ENCODE results near the gene LILRB3. TPM values are rescaled to one million over a fixed set of nuclear protein-coding genes. Genes with fewer than 3 reads are reported as not detected.
"Not testable (repeated sequence)": the region's sequence is repeated elsewhere in the genome, so short reads cannot be mapped to it uniquely, and the experiment has no call there.

LILRB3 gene
- total RNA-seq, 1 experiment from 2014 or later: not detected

GRCh38 chr19:54248016-54248601 is 25.3 kb upstream of the LILRB3 start:
- H3K27me3 ChIP-seq: peaks cover 27% of the 10 kb centered on the region
- H3K36me3 ChIP-seq: no peaks in the 10 kb centered on the region
- no peak for DNase-seq
- no peaks in the 10 kb centered on the region for H3K9me3 ChIP-seq
- no peak overlapping the region for H3K4me3 ChIP-seq

GRCh38 chr19:54247106-54247930 is 24.5 kb upstream of the LILRB3 start:
- DNase-seq: no peak
- Histone ChIP-seq H3K36me3 (no peaks in the 10 kb centered on the region), H3K4me3 (no peak overlapping the region), H3K27me3 (peaks cover 21% of the 10 kb centered on the region), H3K9me3 (no peaks in the 10 kb centered on the region)

DNA sequence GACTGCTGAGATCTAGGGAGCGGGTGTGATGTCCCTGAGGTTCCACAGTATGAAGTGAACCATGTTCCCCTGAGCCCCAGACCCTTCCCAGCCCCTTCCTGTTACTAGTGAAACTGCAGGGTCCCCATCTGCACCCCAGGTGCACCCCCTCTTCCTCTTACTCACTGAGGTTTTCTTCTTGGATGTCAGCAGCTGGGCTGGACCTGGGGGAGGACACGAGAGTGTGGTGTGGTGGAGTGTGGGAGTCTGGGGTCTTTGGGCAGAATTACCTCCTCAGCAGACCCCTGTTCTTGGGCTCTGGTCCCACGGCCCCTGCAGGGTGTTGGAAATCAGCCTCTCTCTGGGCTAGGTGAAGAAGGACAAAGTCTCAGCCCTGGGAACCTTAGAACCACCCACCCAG is 23.1 kb upstream of the LILRB3 start:
- Histone ChIP-seq H3K27me3 (peaks cover 20% of the 10 kb centered on the region), H3K4me3 (no peak overlapping the region), H3K9me3 (no peaks in the 10 kb centered on the region), H3K36me3 (no peaks in the 10 kb centered on the region)
- no peak for DNase-seq

DNA sequence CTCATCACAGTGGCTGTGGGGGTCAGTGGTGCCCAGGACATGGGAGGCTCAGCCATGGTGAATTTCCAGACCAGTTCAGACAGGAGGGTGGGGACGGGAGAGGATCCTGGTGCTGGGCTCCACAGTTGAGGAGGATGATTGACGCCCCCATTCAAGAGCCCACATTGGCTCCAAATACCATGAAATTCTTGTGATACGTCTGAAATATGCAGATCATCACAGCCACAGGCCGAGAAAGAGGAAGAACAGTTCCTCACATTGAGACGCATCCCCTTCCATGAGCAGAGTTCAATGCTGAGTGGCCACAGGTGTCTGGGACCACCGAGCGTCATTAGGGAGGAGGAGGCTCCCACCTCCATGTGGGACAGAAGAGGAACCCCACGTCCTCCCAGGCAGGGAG is 21.0 kb upstream of the LILRB3 start:
- H3K4me3 ChIP-seq, H3K36me3 ChIP-seq, DNase-seq, H3K27me3 ChIP-seq, H3K9me3 ChIP-seq: not testable (repeated sequence)

GRCh38 chr19:54242646-54243045 is 19.8 kb upstream of the LILRB3 start, which contains the start of gene LILRA6:
Gene LILRA6 (minus strand): TSS chr19:54242790.
- not testable (repeated sequence) for H3K36me3 ChIP-seq, H3K9me3 ChIP-seq, H3K27me3 ChIP-seq, DNase-seq, H3K4me3 ChIP-seq

DNA sequence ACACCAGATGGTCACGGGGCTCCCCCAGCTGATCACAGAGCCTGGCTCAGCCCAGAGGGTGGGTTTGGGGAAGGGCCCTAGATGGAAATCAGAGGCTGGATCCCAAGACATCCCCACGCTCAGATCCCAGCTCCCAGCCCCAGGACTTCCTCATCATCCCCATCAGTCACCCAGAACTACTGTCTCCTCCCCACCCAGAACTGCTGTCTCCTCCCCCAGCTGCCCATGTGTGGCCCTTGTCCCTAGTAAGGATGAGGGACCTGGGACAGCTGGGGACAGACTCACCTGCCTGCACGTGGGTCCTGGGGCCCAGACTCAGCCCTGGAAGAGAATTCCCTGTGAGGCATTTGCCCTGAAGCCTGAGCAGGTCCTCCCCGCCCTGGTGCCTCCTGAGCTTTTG is 19.4 kb upstream of the LILRB3 start:
- not testable (repeated sequence) for DNase-seq, H3K9me3 ChIP-seq, H3K27me3 ChIP-seq, H3K36me3 ChIP-seq, H3K4me3 ChIP-seq

DNA sequence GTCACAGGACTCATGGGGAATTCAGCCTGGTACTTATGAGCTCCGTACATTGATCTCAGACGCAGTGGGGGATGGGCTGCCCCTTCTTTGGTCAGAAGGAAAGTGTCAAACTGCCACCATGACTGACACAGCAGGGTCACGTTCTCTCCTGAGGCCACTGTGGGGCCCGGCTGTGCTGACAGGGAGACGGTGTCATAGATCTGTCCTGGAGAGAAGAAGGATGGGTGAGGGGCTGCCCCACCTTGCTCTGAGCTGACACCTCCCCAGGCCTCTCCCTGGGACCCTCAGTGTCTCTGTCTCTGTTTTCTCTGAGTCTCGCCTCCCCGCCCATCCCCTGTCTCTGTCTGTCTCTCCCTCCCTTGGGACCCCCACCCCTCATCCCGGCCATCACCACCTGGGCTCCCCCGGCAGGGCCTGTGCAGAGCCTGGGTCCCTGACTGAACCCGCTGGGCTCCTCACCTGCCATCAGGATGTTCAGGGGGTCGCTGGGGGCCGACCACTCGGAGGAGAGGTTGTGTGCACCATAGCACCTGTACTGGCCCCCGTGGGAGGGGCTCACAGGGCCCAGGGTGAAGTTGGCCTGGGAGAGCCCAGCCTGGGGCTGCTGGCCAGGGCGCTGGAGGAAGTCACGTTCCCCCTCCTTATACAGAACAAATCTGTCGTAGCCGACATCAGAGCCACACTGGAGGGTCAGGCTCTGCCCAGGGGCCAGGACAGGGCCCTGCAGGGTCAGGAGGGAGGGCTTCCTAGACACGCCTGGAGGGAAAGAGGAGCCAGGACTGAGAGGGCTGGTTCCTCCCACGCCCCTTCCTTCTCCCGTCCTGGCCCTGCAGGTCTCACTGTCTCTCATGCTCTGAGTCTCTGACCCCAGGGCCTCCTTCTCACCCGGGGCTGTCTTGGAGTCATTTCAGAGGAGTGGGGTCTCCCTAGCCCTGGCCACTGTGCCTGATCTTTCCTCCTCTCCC is 17.8 kb upstream of the LILRB3 start:
- not testable (repeated sequence) for H3K27me3 ChIP-seq, H3K4me3 ChIP-seq, H3K36me3 ChIP-seq, DNase-seq, H3K9me3 ChIP-seq

DNA sequence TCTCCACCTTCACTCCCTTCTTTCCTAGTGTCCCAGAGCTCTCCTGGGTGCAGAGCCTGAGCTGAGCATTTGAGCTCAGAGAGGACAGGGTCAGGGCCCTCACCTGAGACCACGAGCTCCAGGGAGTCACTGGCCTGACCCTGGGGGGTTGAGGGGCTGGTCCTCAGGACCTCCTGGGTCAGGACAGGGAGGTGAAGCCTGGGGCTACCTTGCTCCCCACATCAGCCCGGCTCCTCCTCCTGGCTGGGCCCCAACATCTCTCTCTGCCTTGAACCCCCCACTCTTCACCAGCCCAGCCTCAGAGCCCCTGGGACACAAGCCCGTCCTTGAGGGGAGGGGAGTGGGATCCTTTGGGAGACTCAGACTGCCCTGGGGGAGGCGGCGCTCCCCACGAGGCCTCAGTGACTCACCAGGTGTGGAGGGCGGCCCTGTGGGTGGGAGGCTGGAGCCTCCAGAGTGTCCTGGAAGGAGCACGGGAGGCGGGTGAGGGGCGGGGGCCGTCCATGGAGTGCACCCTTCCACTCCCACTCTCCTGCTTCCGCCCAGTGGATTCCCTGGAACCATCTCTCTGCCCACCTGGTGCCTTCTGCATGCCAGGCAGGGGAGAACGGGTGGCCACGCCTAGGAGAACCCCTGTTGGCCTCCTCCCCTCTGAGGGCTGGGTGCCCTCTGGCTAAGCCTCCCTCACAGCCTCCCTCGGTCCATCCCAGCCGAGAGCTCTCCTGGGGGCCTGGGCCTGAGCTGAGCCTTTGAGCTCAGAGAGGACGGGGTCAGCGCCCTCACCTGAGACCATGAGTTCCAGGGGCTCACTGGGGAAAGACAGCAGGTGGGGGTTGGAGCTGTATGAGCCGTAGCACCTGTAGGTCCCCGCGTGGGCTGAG is 16.9 kb upstream of the LILRB3 start:
- not testable (repeated sequence) for H3K4me3 ChIP-seq, DNase-seq, H3K36me3 ChIP-seq, H3K9me3 ChIP-seq, H3K27me3 ChIP-seq

DNA sequence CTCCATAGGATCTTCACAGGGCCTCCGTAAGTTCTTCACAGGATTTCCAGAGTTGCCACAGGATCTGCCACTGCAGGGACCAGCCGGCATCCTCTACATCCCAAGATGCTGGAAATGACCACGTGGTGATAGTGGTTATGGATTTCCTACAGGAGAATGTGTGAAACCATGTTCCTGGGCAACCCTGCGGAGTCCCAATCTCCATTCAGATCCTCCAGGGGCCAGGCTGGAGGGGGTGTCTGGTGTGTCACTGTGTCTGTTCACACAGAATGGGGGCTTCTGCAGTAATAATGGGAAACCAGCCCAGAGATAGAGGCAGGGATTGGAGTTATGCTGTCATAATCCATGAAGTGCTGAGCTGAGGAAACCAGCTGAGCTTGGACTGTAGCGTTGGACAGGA is 11.1 kb upstream of the LILRB3 start:
- DNase-seq: no peak
- no peaks in the 10 kb centered on the region for H3K36me3 ChIP-seq
- no peak overlapping the region for H3K4me3 ChIP-seq
- H3K9me3 ChIP-seq: peaks cover 4% of the 10 kb centered on the region; the same call in 1 of the 2 replicates
- peaks cover 12% of the 10 kb centered on the region for H3K27me3 ChIP-seq

DNA sequence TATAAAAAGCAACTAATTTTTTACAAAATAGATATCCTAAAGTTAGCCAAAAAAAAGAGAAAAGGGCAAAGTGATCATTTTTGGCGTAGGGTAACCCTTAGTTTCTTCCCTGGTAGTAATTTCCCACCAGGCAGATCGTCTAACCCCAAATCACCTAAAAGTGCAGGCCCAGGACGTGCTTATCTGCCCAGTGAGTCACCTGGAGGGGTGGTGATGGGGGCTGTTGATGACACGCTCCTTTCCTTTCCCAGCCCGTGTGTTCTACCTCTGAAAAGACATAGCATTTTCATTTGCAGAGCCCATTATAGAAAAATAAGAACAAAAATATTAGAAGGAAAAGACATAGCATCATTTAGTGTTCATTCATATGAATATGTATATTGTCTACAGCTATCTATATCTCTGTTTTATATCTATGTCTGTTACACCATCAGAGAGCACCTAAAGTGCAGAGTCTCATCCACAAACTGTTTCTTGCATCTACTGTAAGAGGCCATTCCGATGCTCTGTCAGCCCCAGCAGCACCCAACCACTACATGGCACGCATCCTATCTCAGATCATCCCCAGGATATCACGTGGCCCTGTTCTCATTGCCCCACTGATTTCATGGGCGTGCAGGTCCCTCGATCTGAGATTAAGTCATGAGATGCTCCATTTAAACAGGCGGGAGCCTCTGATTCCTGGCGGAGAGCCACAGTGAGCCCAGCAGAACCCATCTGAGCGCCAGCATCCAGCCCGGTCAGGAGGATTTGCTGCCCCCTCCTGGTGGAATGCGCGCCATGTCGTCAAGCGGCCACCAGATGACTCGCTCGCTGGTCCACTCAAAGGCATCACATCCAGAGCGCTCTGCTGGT is 8.5 kb upstream of the LILRB3 start:
- Histone ChIP-seq H3K9me3 (peaks cover 15% of the 10 kb centered on the region), H3K27me3 (peaks cover 10% of the 10 kb centered on the region), H3K36me3 (no peaks in the 10 kb centered on the region), H3K4me3 (no peak overlapping the region)
- DNase-seq: peak; percentile 70

DNA sequence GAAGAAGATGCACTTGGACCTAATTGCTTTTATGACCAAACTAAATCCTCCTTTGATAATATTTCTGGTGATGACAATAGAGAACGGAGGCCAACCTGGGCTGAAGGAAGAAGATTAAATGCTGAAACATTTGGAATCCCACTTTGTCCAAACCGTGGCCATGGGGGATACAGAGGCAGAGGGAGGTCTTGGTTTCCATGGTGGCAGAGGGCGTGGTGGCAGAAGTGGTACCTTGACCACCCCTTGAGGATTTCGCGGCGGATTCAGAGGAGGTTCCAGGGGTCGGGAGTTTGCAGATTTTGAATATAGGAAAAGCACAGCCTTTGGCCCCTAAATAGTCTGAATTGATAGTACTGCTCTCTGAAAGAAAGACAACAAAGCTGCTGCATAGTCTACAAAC is 7.2 kb upstream of the LILRB3 start:
- DNase-seq: no peak

GRCh38 chr19:54229146-54229545 is 6.3 kb upstream of the LILRB3 start:
- H3K4me3 ChIP-seq: no peak overlapping the region
- H3K36me3 ChIP-seq: no peaks in the 10 kb centered on the region
- H3K27me3 ChIP-seq: peaks cover 14% of the 10 kb centered on the region
- no peak for DNase-seq
- peaks cover 15% of the 10 kb centered on the region for H3K9me3 ChIP-seq

More for the DNA sequence above, 7.2 kb upstream of the LILRB3 start:
- Histone ChIP-seq H3K36me3 (no peaks in the 10 kb centered on the region), H3K9me3 (peaks cover 15% of the 10 kb centered on the region), H3K4me3 (no peak overlapping the region), H3K27me3 (peaks cover 15% of the 10 kb centered on the region)

GRCh38 chr19:54224619-54225018 is 1.8 kb upstream of the LILRB3 start:
- H3K9me3 ChIP-seq: peaks cover 13% of the 10 kb centered on the region
- H3K36me3 ChIP-seq, DNase-seq, H3K4me3 ChIP-seq: not testable (repeated sequence)
- H3K27me3 ChIP-seq: peaks cover 15% of the 10 kb centered on the region

- H3K9me3 ChIP-seq: peaks cover 11% of the 10 kb centered on the region
- not testable (repeated sequence) for DNase-seq, H3K4me3 ChIP-seq
Measured at GRCh38 chr19:54223937-54224281, 1.1 kb upstream of the LILRB3 start.

GRCh38 chr19:54223277-54223936 is 600 bp upstream of the LILRB3 start:
- not testable (repeated sequence) for DNase-seq, H3K4me3 ChIP-seq, H3K36me3 ChIP-seq, H3K9me3 ChIP-seq
- peaks cover 15% of the 10 kb centered on the region for H3K27me3 ChIP-seq

More at GRCh38 chr19:54223937-54224281, 1.1 kb upstream of the LILRB3 start:
- peaks cover 15% of the 10 kb centered on the region for H3K27me3 ChIP-seq
- not testable (repeated sequence) for H3K36me3 ChIP-seq

All from MG63 (cell line).